Stimulated activated CD4-positive, alpha-beta T cell treated with anti-CD3 and anti-CD28 coated beads, TNF-alpha, amount 100 ng/mL, for 4 hours (primary cell): Measurements from ENCODE around the gene NUMB.
"Not testable (repeated sequence)": the region's sequence is repeated elsewhere in the genome, so short reads cannot be mapped to it uniquely, and the experiment has no call there.

Source experiments
- DNase-seq, 3 experiments: peaks; one replicate each; pipeline ENCODE4 v3.0.0-alpha.2; 2020; ENCODE audit warnings: low read depth in 3 of 3

NUMB gene

GRCh38 chr14:73465823-73466532 lies 7.6 kb upstream of the NUMB start:
- DNase-seq = no peak

- no peak for DNase-seq
These were observed 5.1 kb upstream of the NUMB start for GRCh38 chr14:73463411-73463810.

- DNase-seq = no peak
These were observed 4.5 kb upstream of the NUMB start for GRCh38 chr14:73462815-73463214.

- DNase-seq = no peak
These were observed 3.8 kb upstream of the NUMB start for GRCh38 chr14:73462048-73462715.

- no peak for DNase-seq
These were observed 3.2 kb upstream of the NUMB start for GRCh38 chr14:73461478-73462047.

- DNase-seq = no peak
These were observed 2.4 kb upstream of the NUMB start for GRCh38 chr14:73460691-73461127.

- no peak for DNase-seq
These were observed 1.6 kb upstream of the NUMB start for GRCh38 chr14:73459959-73460358.

GRCh38 chr14:73457924-73458182 lies 493 bp downstream of the NUMB start:
- no peak for DNase-seq

- DNase-seq = no peak
These were observed 1.1 kb downstream of the NUMB start for GRCh38 chr14:73457041-73457923.

GRCh38 chr14:73455294-73455693 lies 3.1 kb downstream of the NUMB start:
- no peak for DNase-seq

- no peak for DNase-seq
These were observed 5.8 kb downstream of the NUMB start for GRCh38 chr14:73452341-73453186.

GRCh38 chr14:73443758-73444157 lies 14.6 kb downstream of the NUMB start:
- DNase-seq = no peak

- DNase-seq = no peak
These were observed 17.1 kb downstream of the NUMB start for GRCh38 chr14:73441286-73441685.

- DNase-seq = no peak
These were observed 19.4 kb downstream of the NUMB start for GRCh38 chr14:73438993-73439392.

- DNase-seq = no peak
These were observed 21.1 kb downstream of the NUMB start for GRCh38 chr14:73437206-73437605.

GRCh38 chr14:73432124-73432523 lies 26.2 kb downstream of the NUMB start:
- DNase-seq = no peak

GRCh38 chr14:73428353-73428824 lies 30.0 kb downstream of the NUMB start:
- DNase-seq = no peak

- no peak for DNase-seq
These were observed 30.7 kb downstream of the NUMB start for GRCh38 chr14:73427516-73428264.

- DNase-seq = no peak
These were observed 31.5 kb downstream of the NUMB start for GRCh38 chr14:73426877-73427276.

- DNase-seq = no peak
These were observed 33.9 kb downstream of the NUMB start for GRCh38 chr14:73424453-73424852.

GRCh38 chr14:73423092-73423491 lies 35.3 kb downstream of the NUMB start:
- DNase-seq = not testable (repeated sequence)
